GM19452 (cell line): Measurements from ENCODE around the gene KRTAP10-2.
"Not testable (repeated sequence)": the region's sequence is repeated elsewhere in the genome, so short reads cannot be mapped to it uniquely, and the experiment has no call there.

ENCODE experiments used
- ATAC-seq: cut with Tn5 transposase; IDR thresholded peaks from one replicate; pipeline ENCODE4 v1.9.1; 2021; ENCODE audit not compliant: unreplicated experiment

The KRTAP10-2 gene

GRCh38 chr21:44583089-44583799 lies 31.9 kb upstream of the KRTAP10-2 start:
- ATAC-seq = no peak

GRCh38 chr21:44582055-44582454 lies 30.8 kb upstream of the KRTAP10-2 start:
- ATAC-seq = no peak

- no peak for ATAC-seq
These were observed 29.9 kb upstream of the KRTAP10-2 start for GRCh38 chr21:44581158-44581557.

GRCh38 chr21:44580231-44580821 lies 29.0 kb upstream of the KRTAP10-2 start, which contains the start of gene KRTAP10-5:
TSS of gene KRTAP10-5 (minus strand) at chr21:44580604. CDS start at chr21:44580578, 26 bp downstream.
- ATAC-seq = not testable (repeated sequence)

- no peak for ATAC-seq
These were observed 28.5 kb upstream of the KRTAP10-2 start for GRCh38 chr21:44579833-44580144.

GRCh38 chr21:44579056-44579832 lies 27.9 kb upstream of the KRTAP10-2 start:
- ATAC-seq = no peak

- no peak for ATAC-seq
These were observed 27.2 kb upstream of the KRTAP10-2 start for GRCh38 chr21:44578371-44579055.

GRCh38 chr21:44576025-44576420 lies 24.7 kb upstream of the KRTAP10-2 start:
- no peak for ATAC-seq

GRCh38 chr21:44575307-44576024 lies 24.2 kb upstream of the KRTAP10-2 start:
- no peak for ATAC-seq

GRCh38 chr21:44574457-44575306 lies 23.4 kb upstream of the KRTAP10-2 start:
- ATAC-seq = no peak

GRCh38 chr21:44573630-44574456 lies 22.5 kb upstream of the KRTAP10-2 start, which contains the start of gene KRTAP10-4:
TSS of gene KRTAP10-4 (plus strand) at chr21:44573729. CDS start at chr21:44573759, 30 bp downstream.
- not testable (repeated sequence) for ATAC-seq

GRCh38 chr21:44572959-44573583 lies 21.8 kb upstream of the KRTAP10-2 start:
- ATAC-seq = no peak

GRCh38 chr21:44571844-44572782 lies 20.8 kb upstream of the KRTAP10-2 start:
- ATAC-seq = no peak

- no peak for ATAC-seq
These were observed 20.0 kb upstream of the KRTAP10-2 start for GRCh38 chr21:44571296-44571695.

- ATAC-seq = no peak
These were observed 18.7 kb upstream of the KRTAP10-2 start for GRCh38 chr21:44569861-44570517.

GRCh38 chr21:44568667-44569556 lies 17.6 kb upstream of the KRTAP10-2 start:
- no peak for ATAC-seq
